ENCODE measurements around the gene ATP5MC3.

DNA sequence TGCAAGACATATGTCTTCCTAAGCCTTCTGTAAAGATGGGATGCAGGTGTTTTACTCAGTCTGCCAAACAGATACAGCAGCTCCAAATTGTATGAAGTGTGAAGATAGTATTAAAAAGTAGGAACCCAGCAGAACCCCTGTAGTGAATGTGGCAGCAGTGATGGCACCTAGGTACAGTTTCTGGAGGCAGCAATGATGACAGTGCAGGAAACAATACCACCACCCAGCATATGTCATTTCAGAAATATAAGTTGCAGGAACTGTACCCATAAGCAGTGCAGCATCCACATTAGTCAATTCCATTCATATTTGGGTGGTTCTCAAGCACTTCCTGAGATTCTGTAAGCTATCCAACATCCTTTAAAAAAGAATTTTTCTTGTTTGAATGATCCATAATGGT, 46.7 kb upstream of the ATP5MC3 start:
- TF ChIP-seq, protein P1, sequence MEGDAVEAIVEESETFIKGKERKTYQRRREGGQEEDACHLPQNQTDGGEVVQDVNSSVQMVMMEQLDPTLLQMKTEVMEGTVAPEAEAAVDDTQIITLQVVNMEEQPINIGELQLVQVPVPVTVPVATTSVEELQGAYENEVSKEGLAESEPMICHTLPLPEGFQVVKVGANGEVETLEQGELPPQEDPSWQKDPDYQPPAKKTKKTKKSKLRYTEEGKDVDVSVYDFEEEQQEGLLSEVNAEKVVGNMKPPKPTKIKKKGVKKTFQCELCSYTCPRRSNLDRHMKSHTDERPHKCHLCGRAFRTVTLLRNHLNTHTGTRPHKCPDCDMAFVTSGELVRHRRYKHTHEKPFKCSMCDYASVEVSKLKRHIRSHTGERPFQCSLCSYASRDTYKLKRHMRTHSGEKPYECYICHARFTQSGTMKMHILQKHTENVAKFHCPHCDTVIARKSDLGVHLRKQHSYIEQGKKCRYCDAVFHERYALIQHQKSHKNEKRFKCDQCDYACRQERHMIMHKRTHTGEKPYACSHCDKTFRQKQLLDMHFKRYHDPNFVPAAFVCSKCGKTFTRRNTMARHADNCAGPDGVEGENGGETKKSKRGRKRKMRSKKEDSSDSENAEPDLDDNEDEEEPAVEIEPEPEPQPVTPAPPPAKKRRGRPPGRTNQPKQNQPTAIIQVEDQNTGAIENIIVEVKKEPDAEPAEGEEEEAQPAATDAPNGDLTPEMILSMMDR (IDR thresholded peaks at IDR 0.05), result no peak
- TF ChIP-seq POLR2A (IDR thresholded peaks at IDR 0.05), result no peak

Measured in uterus (tissue), 2 donors.